GM19397 (cell line): ENCODE measurements around the gene MAGED2.
"Not testable (repeated sequence)": the region's sequence is repeated elsewhere in the genome, so short reads cannot be mapped to it uniquely, and the experiment has no call there.

Experiments
- ATAC-seq: cut with Tn5 transposase; IDR thresholded peaks from one replicate; pipeline ENCODE4 v1.9.1; 2021; ENCODE audit warnings: mild to moderate bottlenecking, moderate library complexity; ENCODE audit not compliant: unreplicated experiment

MAGED2 gene

GRCh38 chrX:54817220-54817820 is 9.8 kb downstream of the MAGED2 start:
- ATAC-seq: no peak

- ATAC-seq: no peak
These were observed 10.7 kb downstream of the MAGED2 start for GRCh38 chrX:54818221-54818620.

GRCh38 chrX:54819201-54819600 is 11.7 kb downstream of the MAGED2 start:
- no peak for ATAC-seq

GRCh38 chrX:54820737-54821136 is 13.2 kb downstream of the MAGED2 start:
- no peak for ATAC-seq

- no peak for ATAC-seq
These were observed 13.8 kb downstream of the MAGED2 start for GRCh38 chrX:54821310-54821709.

GRCh38 chrX:54824195-54824594 is 16.6 kb downstream of the MAGED2 start:
- ATAC-seq: no peak

GRCh38 chrX:54824722-54825121 is 17.2 kb downstream of the MAGED2 start:
- no peak for ATAC-seq

- no peak for ATAC-seq
These were observed 18.3 kb downstream of the MAGED2 start for GRCh38 chrX:54825716-54826438.

- no peak for ATAC-seq
These were observed 19.1 kb downstream of the MAGED2 start for GRCh38 chrX:54826598-54826997.

- no peak for ATAC-seq
These were observed 31.0 kb downstream of the MAGED2 start for GRCh38 chrX:54838583-54838982.

GRCh38 chrX:54841184-54841874 is 33.8 kb downstream of the MAGED2 start:
- not testable (repeated sequence) for ATAC-seq

GRCh38 chrX:54842607-54843006 is 35.1 kb downstream of the MAGED2 start:
- ATAC-seq: no peak

- no peak for ATAC-seq
These were observed 35.5 kb downstream of the MAGED2 start for GRCh38 chrX:54843050-54843449.

- ATAC-seq: not testable (repeated sequence)
These were observed 40.2 kb downstream of the MAGED2 start for GRCh38 chrX:54847700-54848099.

- no peak for ATAC-seq
These were observed 57.7 kb downstream of the MAGED2 start for GRCh38 chrX:54865208-54865607.
